ENCODE data around the gene UNC45A. TPM values are rescaled to one million over a fixed set of nuclear protein-coding genes. Genes with fewer than 3 reads are reported as not detected.
A peak's percentile ranks its signal among the peaks of the same experiment; 100 is the strongest.
"Not testable (repeated sequence)": the region's sequence is repeated elsewhere in the genome, so short reads cannot be mapped to it uniquely, and the experiment has no call there.

UNC45A gene
- polyA plus RNA-seq, 3 donors: 71.9 to 76.7 (median 73.3) TPM

GRCh38 chr15:90902040-90902839, 32.8 kb upstream of the UNC45A start:
- DNase-seq: peak; percentile 81

GRCh38 chr15:90902840-90903732, 32.0 kb upstream of the UNC45A start, which contains the start of gene MAN2A2:
MAN2A2 (plus strand) TSS chr15:90903302; CDS start chr15:90904208, 906 bp downstream.
- DNase-seq: peak; percentile 58

GRCh38 chr15:90903733-90904536, 31.1 kb upstream of the UNC45A start:
- peak; percentile 20 for DNase-seq

- DNase-seq: no peak
Observed at GRCh38 chr15:90904746-90905145, 30.3 kb upstream of the UNC45A start.

GRCh38 chr15:90905306-90906180, 29.5 kb upstream of the UNC45A start:
- DNase-seq: no peak

GRCh38 chr15:90906181-90906849, 28.8 kb upstream of the UNC45A start:
- DNase-seq: no peak

- DNase-seq: no peak
Observed at GRCh38 chr15:90907051-90907660, 27.9 kb upstream of the UNC45A start.

- no peak for DNase-seq
Observed at GRCh38 chr15:90907838-90908507, 27.1 kb upstream of the UNC45A start.

GRCh38 chr15:90909449-90909848, 25.6 kb upstream of the UNC45A start:
- DNase-seq: not testable (repeated sequence)

- DNase-seq: no peak
Observed at GRCh38 chr15:90909976-90910375, 25.1 kb upstream of the UNC45A start.

- no peak for DNase-seq
Observed at GRCh38 chr15:90910441-90911301, 24.4 kb upstream of the UNC45A start.

GRCh38 chr15:90911302-90911623, 23.8 kb upstream of the UNC45A start:
- no peak for DNase-seq

GRCh38 chr15:90911906-90912769, 22.9 kb upstream of the UNC45A start:
- no peak for DNase-seq

GRCh38 chr15:90912770-90913075, 22.4 kb upstream of the UNC45A start:
- DNase-seq: no peak

- no peak for DNase-seq
Observed at GRCh38 chr15:90913398-90913944, 21.6 kb upstream of the UNC45A start.

- DNase-seq: no peak
Observed at GRCh38 chr15:90914305-90915080, 20.6 kb upstream of the UNC45A start.

Measured in renal pelvis (tissue), 4 donors.